ENCODE measurements around the gene CNTN4.

GRCh38 chr3:2847062-2847841 lies 748.6 kb downstream of the CNTN4 start:
- TF ChIP-seq ZNF274 (IDR thresholded peaks at IDR 0.05; ENCODE audit: low read depth, low read length) (no peak), YY1 (IDR thresholded peaks at IDR 0.05; ENCODE audit: insufficient read depth, insufficient read length) (no peak)
